Activated naive CD8-positive, alpha-beta T cell treated with anti-CD3 and anti-CD28 coated beads for 36 hours (primary cell): ENCODE measurements around the gene ABCA3. TPM values are rescaled to one million over a fixed set of nuclear protein-coding genes. Genes with fewer than 3 reads are reported as not detected.
"Not testable (repeated sequence)": the region's sequence is repeated elsewhere in the genome, so short reads cannot be mapped to it uniquely, and the experiment has no call there.

Source experiments
- DNase-seq: peaks from one replicate; pipeline ENCODE4 v3.0.0; 2021
- H3K27ac Mint-ChIP-seq: one replicate; pipeline ENCODE4 v1.8.0; 2022; ENCODE audit warnings: mild to moderate bottlenecking, moderate library complexity, mixed read lengths
- H3K27me3 Mint-ChIP-seq: one replicate; pipeline ENCODE4 v1.8.0; 2022; ENCODE audit warnings: mild to moderate bottlenecking, mixed read lengths
- H3K36me3 Mint-ChIP-seq: one replicate; pipeline ENCODE4 v1.8.0; 2021; ENCODE audit warnings: mild to moderate bottlenecking, mixed read lengths
- H3K4me1 Mint-ChIP-seq: one replicate; pipeline ENCODE4 v1.8.0; 2021; ENCODE audit warnings: mixed read lengths
- H3K4me3 Mint-ChIP-seq: one replicate; pipeline ENCODE4 v1.8.0; 2022; ENCODE audit warnings: mild to moderate bottlenecking, moderate library complexity, mixed read lengths
- H3K9me3 Mint-ChIP-seq: one replicate; pipeline ENCODE4 v1.8.0; 2022; ENCODE audit warnings: mixed read lengths
- total RNA-seq, 2 experiments: library from RNA; stranded (reverse); gene quantifications; one replicate each; pipeline ENCODE4 v1.2.3, GENCODE V29; 2021

The ABCA3 gene
- total RNA-seq, 2 experiments from 2014 or later: 3.5 to 4.0 TPM

DNA sequence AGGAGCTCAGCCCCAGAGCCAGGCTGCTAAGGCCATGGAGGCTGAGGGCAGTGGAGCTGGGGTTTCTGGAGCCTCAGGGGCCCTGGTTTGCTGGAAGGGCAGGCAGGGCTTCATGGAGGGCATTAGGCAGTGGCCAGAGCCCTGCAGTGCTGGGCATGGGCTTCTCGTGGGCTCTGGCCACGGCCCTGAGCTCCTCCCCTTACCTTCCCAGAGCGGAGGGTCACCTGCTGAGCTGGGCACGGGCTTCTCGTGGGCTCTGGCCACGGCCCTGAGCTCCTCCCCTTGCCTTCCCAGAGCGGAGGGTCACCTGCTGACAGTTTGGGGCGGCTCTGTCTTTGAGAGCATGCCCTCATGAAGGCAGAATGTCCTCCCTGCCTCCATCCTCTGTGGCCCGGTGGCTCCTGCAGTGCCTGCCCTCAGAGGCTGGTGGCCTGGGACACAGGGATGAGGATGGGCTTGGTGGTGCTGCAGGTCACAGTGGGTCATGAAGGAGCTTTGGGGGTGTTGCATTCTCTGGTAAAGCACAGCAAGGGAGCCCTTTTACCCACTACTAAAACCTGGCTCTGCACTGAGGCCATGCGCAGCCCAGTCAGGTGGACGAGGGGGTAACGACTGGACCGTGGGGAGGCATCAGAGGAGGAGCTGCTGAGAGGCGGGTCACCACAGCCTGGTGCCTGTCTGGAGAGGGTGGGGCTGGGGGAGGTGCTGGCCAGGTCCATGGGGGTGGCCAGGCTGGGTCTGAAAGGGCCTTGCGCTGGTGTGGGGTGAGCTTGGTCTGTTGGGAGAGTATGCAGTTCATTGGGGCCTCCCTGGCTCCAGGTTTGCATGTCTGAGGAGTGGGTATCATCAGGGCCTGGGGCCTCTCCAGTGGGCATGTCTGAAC, 69.7 kb downstream of the ABCA3 start:
- DNase-seq: no peak
- Mint-ChIP-seq H3K27me3 (no peaks in the 10 kb centered on the region), H3K27ac (no peak overlapping the region), H3K9me3 (no peaks in the 10 kb centered on the region), H3K36me3 (peaks cover 19% of the 10 kb centered on the region), H3K4me1 (peaks cover 17% of the 10 kb centered on the region), H3K4me3 (no peak overlapping the region)

- DNase-seq: no peak
- no peaks in the 10 kb centered on the region for H3K27me3 Mint-ChIP-seq
- H3K36me3 Mint-ChIP-seq: peaks cover 26% of the 10 kb centered on the region
- peaks cover 24% of the 10 kb centered on the region for H3K4me1 Mint-ChIP-seq
- H3K9me3 Mint-ChIP-seq: no peaks in the 10 kb centered on the region
- H3K27ac Mint-ChIP-seq: no peak overlapping the region
- no peak overlapping the region for H3K4me3 Mint-ChIP-seq
Observed at GRCh38 chr16:2270070-2270462, 70.5 kb downstream of the ABCA3 start.

DNA sequence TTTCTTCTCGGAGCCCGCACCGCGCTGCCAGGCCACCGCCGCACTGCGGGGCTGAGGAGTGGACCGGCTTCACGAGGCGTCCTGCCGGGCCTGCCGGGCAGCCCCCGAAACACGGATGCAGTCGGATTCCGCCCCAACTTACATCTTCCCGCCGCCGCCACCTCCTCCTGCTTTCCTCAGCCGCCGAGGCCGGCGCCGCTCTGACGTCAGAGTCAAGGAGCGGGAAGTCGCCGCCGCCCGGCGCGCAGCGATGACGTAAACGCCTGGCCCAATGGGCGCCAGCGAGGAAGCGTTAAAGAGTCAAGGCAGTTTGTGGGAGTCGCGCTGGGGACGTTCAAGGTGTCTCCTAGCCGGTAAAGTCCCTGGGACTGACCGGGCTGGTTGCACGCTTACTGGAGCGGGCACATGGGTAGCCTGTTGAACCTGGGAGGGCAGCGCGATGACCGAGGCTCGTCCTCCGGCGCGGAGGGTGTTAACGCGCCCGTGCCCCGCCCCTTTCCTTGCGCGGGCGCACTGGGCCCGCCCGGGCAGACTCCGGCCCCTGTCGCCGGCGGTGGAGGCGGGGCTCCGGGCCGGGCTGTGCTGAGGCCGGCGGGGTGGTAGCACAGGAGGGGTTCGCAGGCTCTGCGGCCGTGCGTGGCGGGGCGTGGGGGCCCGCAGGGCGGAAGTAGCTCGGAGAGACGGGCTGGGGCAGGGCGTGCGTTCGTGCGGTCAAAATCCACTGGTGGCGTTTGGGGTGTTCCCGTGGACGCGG, 72.4 kb downstream of the ABCA3 start, which contains the start of gene RNPS1:
Gene RNPS1 (minus strand): TSS at position 214 of the 754 bp plus-strand sequence. CDS start 3,483 bp downstream, outside the sequence.
- Mint-ChIP-seq H3K9me3 (no peaks in the 10 kb centered on the region), H3K4me3 (peak within 1 kb of the TSS; percentile 92), H3K4me1 (peaks cover 34% of the 10 kb centered on the region), H3K36me3 (peaks cover 36% of the 10 kb centered on the region), H3K27me3 (no peaks in the 10 kb centered on the region), H3K27ac (peak within 1 kb of the TSS; percentile 97)
- DNase-seq: peak; percentile 97

GRCh38 chr16:2267505-2267912, 73.0 kb downstream of the ABCA3 start:
- H3K9me3 Mint-ChIP-seq, H3K27me3 Mint-ChIP-seq, DNase-seq: not testable (repeated sequence)
- Mint-ChIP-seq H3K4me1 (peaks cover 34% of the 10 kb centered on the region), H3K4me3 (peak overlapping the region; percentile 92), H3K36me3 (peaks cover 42% of the 10 kb centered on the region), H3K27ac (peak overlapping the region; percentile 97)

- not testable (repeated sequence) for H3K9me3 Mint-ChIP-seq, DNase-seq, H3K27me3 Mint-ChIP-seq
- peak overlapping the region; percentile 92 for H3K4me3 Mint-ChIP-seq
- peak overlapping the region; percentile 97 for H3K27ac Mint-ChIP-seq
- H3K4me1 Mint-ChIP-seq: peaks cover 36% of the 10 kb centered on the region
- peaks cover 48% of the 10 kb centered on the region for H3K36me3 Mint-ChIP-seq
Observed at GRCh38 chr16:2266887-2267286, 73.6 kb downstream of the ABCA3 start.

GRCh38 chr16:2263026-2263425, 77.5 kb downstream of the ABCA3 start:
- H3K27me3 Mint-ChIP-seq, H3K9me3 Mint-ChIP-seq, H3K4me3 Mint-ChIP-seq, DNase-seq, H3K27ac Mint-ChIP-seq: not testable (repeated sequence)
- peaks cover 58% of the 10 kb centered on the region for H3K36me3 Mint-ChIP-seq
- H3K4me1 Mint-ChIP-seq: peaks cover 31% of the 10 kb centered on the region

- H3K4me1 Mint-ChIP-seq: peaks cover 19% of the 10 kb centered on the region
- H3K4me3 Mint-ChIP-seq: no peak overlapping the region
- no peak for DNase-seq
- H3K9me3 Mint-ChIP-seq: no peaks in the 10 kb centered on the region
- peaks cover 52% of the 10 kb centered on the region for H3K36me3 Mint-ChIP-seq
- H3K27ac Mint-ChIP-seq: no peak overlapping the region
- H3K27me3 Mint-ChIP-seq: no peaks in the 10 kb centered on the region
Observed at GRCh38 chr16:2260250-2260649, 80.3 kb downstream of the ABCA3 start.

DNA sequence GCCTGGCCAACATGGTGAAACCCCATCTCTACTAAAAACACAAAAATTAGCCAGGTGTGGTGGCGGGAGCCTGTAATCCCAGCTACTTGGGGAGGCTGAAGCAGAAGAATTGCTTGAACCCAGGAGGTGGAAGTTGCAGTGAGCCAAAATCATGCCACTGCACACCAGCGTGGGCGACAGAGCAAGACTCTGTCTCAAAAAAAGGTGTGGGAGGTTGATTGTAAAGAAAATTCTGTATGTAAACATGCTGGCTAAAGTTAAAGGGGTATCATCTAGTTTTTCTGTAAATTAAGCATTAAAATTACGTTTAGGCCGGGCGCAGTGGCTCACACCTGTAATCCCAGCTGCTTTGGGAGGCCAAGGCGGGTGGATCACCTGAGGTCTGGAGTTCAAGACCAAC, 82.0 kb downstream of the ABCA3 start:
- H3K4me3 Mint-ChIP-seq, H3K27me3 Mint-ChIP-seq, H3K4me1 Mint-ChIP-seq, DNase-seq, H3K9me3 Mint-ChIP-seq: not testable (repeated sequence)
- peak overlapping the region; percentile 38 for H3K27ac Mint-ChIP-seq
- H3K36me3 Mint-ChIP-seq: peaks cover 51% of the 10 kb centered on the region

- Mint-ChIP-seq H3K27me3 (no peaks in the 10 kb centered on the region), H3K36me3 (peaks cover 47% of the 10 kb centered on the region), H3K27ac (peak overlapping the region; percentile 5), H3K9me3 (no peaks in the 10 kb centered on the region), H3K4me3 (no peak overlapping the region), H3K4me1 (peaks cover 8% of the 10 kb centered on the region)
- DNase-seq: no peak
Observed at GRCh38 chr16:2257726-2258125, 82.8 kb downstream of the ABCA3 start.

DNA sequence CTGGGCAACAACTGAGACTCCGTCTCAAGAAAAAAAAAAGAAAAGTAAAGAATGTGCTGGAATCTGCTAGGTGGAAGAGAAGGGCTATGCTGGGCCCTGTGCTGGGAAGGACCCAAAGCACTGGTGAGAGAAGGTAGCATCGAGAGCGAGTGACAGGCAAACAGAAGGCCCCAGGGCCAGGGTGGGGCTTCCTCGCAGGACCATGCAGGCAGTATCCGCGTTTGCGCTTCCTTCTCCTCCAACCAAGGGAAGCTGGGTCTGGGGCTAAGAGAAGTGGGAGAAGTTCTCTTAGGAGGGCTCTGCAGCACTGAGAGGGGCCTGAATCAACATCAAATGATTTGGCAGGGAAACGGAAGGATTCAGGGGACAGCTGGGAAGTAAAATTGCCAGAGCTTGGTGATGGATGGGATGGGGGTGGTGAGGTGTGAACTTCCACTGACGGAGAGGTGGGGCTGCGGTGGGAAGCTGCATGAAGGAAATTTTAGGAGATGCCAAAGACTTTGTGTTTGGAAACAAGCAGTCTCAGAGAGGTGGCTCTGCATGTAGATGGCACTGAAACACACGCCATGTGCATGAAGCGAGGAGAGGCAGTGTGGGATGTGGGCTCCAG, 83.9 kb downstream of the ABCA3 start:
- peak overlapping the region; percentile 43 for H3K27ac Mint-ChIP-seq
- H3K4me3 Mint-ChIP-seq: no peak overlapping the region
- DNase-seq: no peak
- H3K27me3 Mint-ChIP-seq: no peaks in the 10 kb centered on the region
- peaks cover 39% of the 10 kb centered on the region for H3K36me3 Mint-ChIP-seq
- peaks cover 9% of the 10 kb centered on the region for H3K4me1 Mint-ChIP-seq
- H3K9me3 Mint-ChIP-seq: no peaks in the 10 kb centered on the region

DNA sequence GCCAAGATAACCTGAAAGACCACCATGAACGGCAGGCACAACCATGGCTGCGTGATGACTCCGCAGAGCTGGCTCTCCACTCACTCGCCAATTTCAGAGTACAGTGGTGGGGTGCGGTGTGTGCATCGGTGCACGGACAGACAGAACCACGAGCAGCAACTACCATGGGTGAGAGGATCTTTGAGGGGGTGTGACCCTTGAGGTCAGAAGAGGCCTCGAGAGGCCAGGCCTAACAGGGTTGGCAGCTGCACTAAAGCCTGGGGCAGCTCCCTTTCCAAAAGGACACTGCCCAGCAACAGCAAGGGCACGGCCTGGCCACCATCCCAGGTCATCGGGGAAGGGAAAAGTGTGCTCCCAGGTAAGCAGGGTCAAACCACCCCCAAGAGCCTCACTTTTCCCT, 87.2 kb downstream of the ABCA3 start:
- Mint-ChIP-seq H3K27me3 (no peaks in the 10 kb centered on the region), H3K9me3 (no peaks in the 10 kb centered on the region), H3K27ac (peak overlapping the region; percentile 55), H3K4me1 (peaks cover 10% of the 10 kb centered on the region), H3K4me3 (no peak overlapping the region), H3K36me3 (peaks cover 40% of the 10 kb centered on the region)
- DNase-seq: no peak

- Mint-ChIP-seq H3K9me3 (no peaks in the 10 kb centered on the region), H3K36me3 (peaks cover 39% of the 10 kb centered on the region), H3K4me1 (peaks cover 10% of the 10 kb centered on the region), H3K27ac (peak overlapping the region; percentile 55), H3K4me3 (no peak overlapping the region), H3K27me3 (no peaks in the 10 kb centered on the region)
- no peak for DNase-seq
Observed at GRCh38 chr16:2252806-2253148, 87.8 kb downstream of the ABCA3 start.

DNA sequence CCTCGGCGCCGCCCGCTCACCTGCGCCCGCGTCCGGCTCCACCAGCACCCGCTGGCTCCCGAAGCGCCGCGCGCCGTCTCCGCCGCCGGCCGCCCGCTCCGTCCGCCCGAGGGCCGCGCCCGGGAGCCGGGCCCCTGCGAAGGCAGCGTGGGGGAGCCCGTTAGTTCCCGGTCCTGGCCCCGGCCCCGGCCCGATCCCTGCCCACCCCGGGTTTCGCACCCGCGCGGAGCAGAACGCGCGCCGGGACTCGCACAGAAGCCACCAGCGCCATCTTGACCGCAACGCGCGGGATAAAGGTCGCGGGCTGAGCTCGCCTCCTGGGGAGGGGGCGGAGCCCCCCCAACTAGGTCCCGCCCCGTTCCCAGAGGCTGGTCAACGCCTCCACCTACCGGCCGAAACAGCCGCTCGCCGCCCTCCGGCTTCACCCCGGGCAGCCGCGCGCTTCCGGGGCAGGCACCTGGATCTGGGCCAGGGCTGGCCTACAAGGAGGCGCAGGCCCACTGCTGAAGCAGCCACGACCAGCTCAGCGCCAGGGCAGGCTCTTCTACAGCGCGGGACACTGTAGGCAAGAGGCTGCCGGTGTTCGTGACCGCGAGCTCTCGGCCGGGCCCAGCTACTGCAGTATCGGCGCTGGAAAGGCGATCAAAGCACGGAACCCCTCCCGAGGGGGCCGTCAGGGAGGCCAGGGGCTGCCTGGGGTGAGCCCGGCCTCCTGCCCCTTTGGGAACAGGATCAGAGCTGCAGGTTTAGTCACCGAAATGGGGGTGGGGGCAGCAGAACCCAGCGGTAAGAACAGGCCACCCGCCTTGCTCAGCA, 89.0 kb downstream of the ABCA3 start, which contains the start of gene ECI1:
Gene ECI1 (minus strand): TSS at position 292 of the 816 bp plus-strand sequence. CDS start 21 bp downstream, at position 271.
- Mint-ChIP-seq H3K36me3 (peaks cover 34% of the 10 kb centered on the region), H3K4me1 (peaks cover 7% of the 10 kb centered on the region), H3K27me3 (no peaks in the 10 kb centered on the region), H3K9me3 (no peaks in the 10 kb centered on the region), H3K27ac (peak within 1 kb of the TSS; percentile 92), H3K4me3 (peak within 1 kb of the TSS; percentile 91)
- DNase-seq: peak; percentile 88

DNA sequence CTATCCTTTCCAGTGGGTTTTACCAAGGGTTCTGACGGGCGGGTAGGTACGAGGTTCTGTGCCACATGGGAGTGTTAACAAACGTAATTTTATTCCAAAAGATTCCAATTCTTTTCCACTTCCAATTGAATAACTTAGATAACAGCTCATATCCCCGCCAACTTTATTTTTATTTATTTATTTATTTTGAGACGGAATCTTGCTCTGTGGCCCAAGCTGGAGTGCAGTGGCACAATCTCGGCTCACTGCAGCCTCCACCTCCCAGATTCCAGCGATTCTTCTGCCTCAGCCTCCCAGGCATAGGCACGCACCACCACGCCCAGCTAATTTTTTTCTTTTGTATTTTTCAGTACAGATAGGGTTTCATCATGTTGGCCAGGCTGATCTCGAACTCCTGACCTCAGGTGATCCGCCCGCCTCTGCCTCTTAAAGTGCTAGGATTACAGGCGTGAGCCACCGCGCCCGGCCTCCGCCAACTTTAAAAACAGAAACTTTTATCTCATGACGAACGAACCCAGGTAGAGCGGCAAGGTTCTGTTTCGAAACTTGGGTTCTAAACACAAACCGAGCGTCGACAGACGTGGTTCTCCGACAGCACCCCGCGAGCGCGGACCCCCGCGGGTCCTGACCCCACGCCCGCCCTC, 89.8 kb downstream of the ABCA3 start:
- peak overlapping the region; percentile 92 for H3K27ac Mint-ChIP-seq
- peaks cover 28% of the 10 kb centered on the region for H3K36me3 Mint-ChIP-seq
- no peaks in the 10 kb centered on the region for H3K9me3 Mint-ChIP-seq
- DNase-seq: no peak
- no peaks in the 10 kb centered on the region for H3K27me3 Mint-ChIP-seq
- H3K4me1 Mint-ChIP-seq: peaks cover 7% of the 10 kb centered on the region
- peak overlapping the region; percentile 91 for H3K4me3 Mint-ChIP-seq
